SU-DHL-6 (cell line): ENCODE measurements around the gene HSD17B12.

ENCODE experiments used
- EZH2phosphoT487 ChIP-seq: fragments of 200-600 bp; sonication (generic), shearing (Covaris generic); conservative IDR thresholded peaks from 2 replicates; pipeline ENCODE4 v1.6.1; 2018; ENCODE audit warnings: mild to moderate bottlenecking, antibody characterized with exemption, low read length, moderate library complexity, mixed read lengths
- TF ChIP-seq, protein P1 (sequence below): fragments of 200-600 bp; sonication (generic); IDR thresholded peaks from one replicate; pipeline ENCODE4 v1.5.1; 2017; ENCODE audit warnings: antibody characterized with exemption, mild to moderate bottlenecking, low read length, moderate library complexity; ENCODE audit not compliant: insufficient read depth, poor library complexity, severe bottlenecking

DNA sequence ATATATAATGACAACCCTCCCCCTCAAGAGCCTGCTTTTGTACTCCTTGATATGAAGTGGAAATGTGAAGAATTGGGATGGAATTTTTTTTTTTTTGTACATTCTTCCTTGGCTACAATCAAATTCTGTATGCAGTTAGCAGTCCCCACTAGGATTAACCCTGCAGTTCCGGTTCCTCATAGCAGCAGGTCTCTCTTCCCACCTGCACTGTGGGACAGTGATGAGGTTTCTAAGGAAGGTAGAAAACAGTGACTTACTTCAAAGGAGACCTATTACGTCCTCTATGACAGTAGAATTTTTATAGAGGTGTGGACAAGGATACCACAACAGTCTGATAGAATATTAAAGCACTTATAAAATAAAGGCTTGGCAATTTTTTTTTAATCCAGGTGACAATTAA is 153.7 kb downstream of the HSD17B12 start:
- TF ChIP-seq, protein P1, sequence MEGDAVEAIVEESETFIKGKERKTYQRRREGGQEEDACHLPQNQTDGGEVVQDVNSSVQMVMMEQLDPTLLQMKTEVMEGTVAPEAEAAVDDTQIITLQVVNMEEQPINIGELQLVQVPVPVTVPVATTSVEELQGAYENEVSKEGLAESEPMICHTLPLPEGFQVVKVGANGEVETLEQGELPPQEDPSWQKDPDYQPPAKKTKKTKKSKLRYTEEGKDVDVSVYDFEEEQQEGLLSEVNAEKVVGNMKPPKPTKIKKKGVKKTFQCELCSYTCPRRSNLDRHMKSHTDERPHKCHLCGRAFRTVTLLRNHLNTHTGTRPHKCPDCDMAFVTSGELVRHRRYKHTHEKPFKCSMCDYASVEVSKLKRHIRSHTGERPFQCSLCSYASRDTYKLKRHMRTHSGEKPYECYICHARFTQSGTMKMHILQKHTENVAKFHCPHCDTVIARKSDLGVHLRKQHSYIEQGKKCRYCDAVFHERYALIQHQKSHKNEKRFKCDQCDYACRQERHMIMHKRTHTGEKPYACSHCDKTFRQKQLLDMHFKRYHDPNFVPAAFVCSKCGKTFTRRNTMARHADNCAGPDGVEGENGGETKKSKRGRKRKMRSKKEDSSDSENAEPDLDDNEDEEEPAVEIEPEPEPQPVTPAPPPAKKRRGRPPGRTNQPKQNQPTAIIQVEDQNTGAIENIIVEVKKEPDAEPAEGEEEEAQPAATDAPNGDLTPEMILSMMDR: no peak
- TF ChIP-seq EZH2phosphoT487: no peak
